IMR-90 (cell line): Measurements from ENCODE around the gene DYSF. TPM values are rescaled to one million over a fixed set of nuclear protein-coding genes. Genes with fewer than 3 reads are reported as not detected.

Experiments
- ATAC-seq: fragments of 200-7000 bp; cut with Tn5 transposase; 2 replicates; pipeline ENCODE4 v1.9.1; 2020; ENCODE audit warnings: low read depth, mild to moderate bottlenecking, moderate library complexity
- BruUV-seq: library from RNA; stranded (reverse); fragments of 400-500 nt; replicated peaks from 2 replicates; lab custom pipeline; 2021; lab: Mats Ljungman, UMichigan
- CTCF ChIA-PET: fragments of 300-600 bp; formaldehyde crosslinking; extraction: SDS; loops from one replicate; lab custom pipeline; 2021; ENCODE audit warnings: antibody characterized with exemption; lab: Yijun Ruan, JAX
- POLR2A ChIA-PET: fragments of 300-600 bp; sonication (Branson Sonifier 250); formaldehyde crosslinking; loops from one replicate; lab custom pipeline; 2022; ENCODE audit warnings: antibody characterized with exemption; ENCODE audit not compliant: unreplicated experiment; lab: Charles Lee
- DNase-seq: peaks from one replicate; pipeline ENCODE4 v3.0.0; 2013
- H2AFZ ChIP-seq: replicated peaks from 2 replicates; pipeline ENCODE3; 2013; ENCODE audit warnings: low read length, mild to moderate bottlenecking; ENCODE audit not compliant: poor library complexity
- H2AK5ac ChIP-seq: 2 replicates; pipeline ENCODE4 v1.6.1; 2013; ENCODE audit warnings: low read depth, low read length, inconsistent platforms
- H2AK9ac ChIP-seq: replicated peaks from 2 replicates; pipeline ENCODE3; 2013; ENCODE audit warnings: mild to moderate bottlenecking, low read depth, low read length, moderate library complexity; ENCODE audit not compliant: poor library complexity
- H2BK120ac ChIP-seq: 2 replicates; pipeline ENCODE4 v1.6.1; 2013; ENCODE audit warnings: low read depth, low read length, inconsistent platforms
- H2BK15ac ChIP-seq: 3 replicates; pipeline ENCODE4 v1.6.1; 2013; ENCODE audit warnings: low read depth, low read length, inconsistent platforms
- H2BK20ac ChIP-seq: 2 replicates; pipeline ENCODE4 v1.6.1; 2013; ENCODE audit warnings: low read depth, mild to moderate bottlenecking, inconsistent platforms, low read length, moderate library complexity
- H2BK5ac ChIP-seq: 2 replicates; pipeline ENCODE4 v1.6.1; 2013; ENCODE audit warnings: mild to moderate bottlenecking, low read depth, low read length, inconsistent platforms; ENCODE audit not compliant: poor library complexity, severe bottlenecking
- H3K14ac ChIP-seq: replicated peaks from 2 replicates; pipeline ENCODE4 v1.6.1; 2013; ENCODE audit warnings: low read depth, low read length, inconsistent platforms
- H3K18ac ChIP-seq: 2 replicates; pipeline ENCODE4 v1.6.1; 2013; ENCODE audit warnings: low read depth, low read length, control low read depth
- H3K23ac ChIP-seq: 2 replicates; pipeline ENCODE4 v1.6.1; 2013; ENCODE audit warnings: low read depth, low read length, inconsistent platforms
- H3K27ac ChIP-seq: 2 replicates; pipeline ENCODE4 v1.5.1; 2013; ENCODE audit warnings: mild to moderate bottlenecking, control low read depth, low read length; ENCODE audit not compliant: insufficient read depth
- H3K27me3 ChIP-seq: 2 replicates; pipeline ENCODE4 v1.6.1; 2013; ENCODE audit warnings: low read length; ENCODE audit not compliant: control insufficient read depth, insufficient read depth
- H3K36me3 ChIP-seq: 2 replicates; pipeline ENCODE4 v1.6.1; 2013; ENCODE audit warnings: low read length, mixed read lengths; ENCODE audit not compliant: control insufficient read depth, insufficient read depth
- H3K4ac ChIP-seq: 2 replicates; pipeline ENCODE4 v1.6.1; 2013; ENCODE audit warnings: low read depth, low read length, inconsistent platforms
- H3K4me1 ChIP-seq: 2 replicates; pipeline ENCODE4 v1.6.1; 2013; ENCODE audit warnings: low read length, mixed read lengths; ENCODE audit not compliant: control insufficient read depth, insufficient read depth
- H3K4me2 ChIP-seq: 2 replicates; pipeline ENCODE4 v1.6.1; 2013; ENCODE audit warnings: low read depth, mild to moderate bottlenecking, control low read depth, low read length, moderate library complexity
- H3K4me3 ChIP-seq: 2 replicates; pipeline ENCODE4 v1.5.1; 2013; ENCODE audit warnings: low read depth, mild to moderate bottlenecking, control low read depth, low read length, moderate library complexity; ENCODE audit not compliant: insufficient read depth
- H3K56ac ChIP-seq: 2 replicates; pipeline ENCODE4 v1.6.1; 2013; ENCODE audit warnings: low read length, inconsistent platforms; ENCODE audit not compliant: insufficient read depth; ENCODE audit errors: extremely low read depth
- H3K79me1 ChIP-seq, 2 experiments: 2 replicates each; pipeline ENCODE4 v1.6.1; 2013; ENCODE audit warnings: low read length in 2 of 2, inconsistent platforms in 1 of 2, low read depth in 1 of 2
- H3K9ac ChIP-seq: 2 replicates; pipeline ENCODE4 v1.6.1; 2013; ENCODE audit warnings: low read depth, low read length, control low read depth
- H3K9me1 ChIP-seq: 2 replicates; pipeline ENCODE4 v1.6.1; 2013; ENCODE audit warnings: low read length, inconsistent platforms; ENCODE audit not compliant: insufficient read depth
- H3K9me3 ChIP-seq: 2 replicates; pipeline ENCODE4 v1.6.1; 2013; ENCODE audit warnings: low read length; ENCODE audit not compliant: control insufficient read depth, insufficient read depth
- H4K20me1 ChIP-seq: 2 replicates; pipeline ENCODE4 v1.6.1; 2013; ENCODE audit warnings: low read length, inconsistent platforms; ENCODE audit not compliant: insufficient read depth
- H4K5ac ChIP-seq: 2 replicates; pipeline ENCODE4 v1.6.1; 2013; ENCODE audit warnings: mild to moderate bottlenecking, low read depth, low read length, control low read depth
- H4K8ac ChIP-seq, 2 experiments: 2 replicates each; pipeline ENCODE4 v1.6.1; 2013; ENCODE audit warnings: low read depth in 2 of 2, low read length in 2 of 2, control low read depth in 1 of 2, inconsistent platforms in 1 of 2
- H4K91ac ChIP-seq: 2 replicates; pipeline ENCODE4 v1.6.1; 2013; ENCODE audit warnings: low read depth, low read length, inconsistent platforms; ENCODE audit not compliant: insufficient read depth
- CEBPB ChIP-seq: IDR thresholded peaks from 2 replicates; pipeline ENCODE4 v1.6.1; 2012; ENCODE audit warnings: low read depth, low read length, improper control_type of control experiment
- CTCF ChIP-seq: conservative IDR thresholded peaks from 2 replicates; pipeline ENCODE4 v1.5.1; 2012; ENCODE audit warnings: mild to moderate bottlenecking, low read depth, low read length, improper control_type of control experiment
- FOS ChIP-seq: fragments of 150-350 bp; IDR thresholded peaks from 2 replicates; pipeline ENCODE4 v1.6.1; 2016; ENCODE audit warnings: low read depth, low read length
- MAFK ChIP-seq: IDR thresholded peaks from 2 replicates; pipeline ENCODE4 v1.6.1; 2012; ENCODE audit warnings: low read depth, low read length, improper control_type of control experiment
- NFE2L2 ChIP-seq: fragments of 150-350 bp; IDR thresholded peaks from 2 replicates; pipeline ENCODE4 v1.6.1; 2016; ENCODE audit warnings: low read depth, mild to moderate bottlenecking, low read length
- POLR2A ChIP-seq: IDR thresholded peaks from 2 replicates; pipeline ENCODE4 v1.6.1; 2012; ENCODE audit warnings: mild to moderate bottlenecking, low read depth, low read length
- RAD21 ChIP-seq: IDR thresholded peaks from 2 replicates; pipeline ENCODE4 v1.6.1; 2012; ENCODE audit warnings: low read length, improper control_type of control experiment
- RCOR1 ChIP-seq: IDR thresholded peaks from 2 replicates; pipeline ENCODE4 v1.6.1; 2012; ENCODE audit warnings: mild to moderate bottlenecking, low read length, improper control_type of control experiment; ENCODE audit not compliant: insufficient replicate concordance
- RFX5 ChIP-seq: IDR thresholded peaks from 2 replicates; pipeline ENCODE4 v1.8.0; 2012; ENCODE audit warnings: low read depth, mild to moderate bottlenecking, low read length, moderate library complexity
- SMC3 ChIP-seq: fragments of 150-350 bp; IDR thresholded peaks from 2 replicates; pipeline ENCODE4 v1.6.1; 2016; ENCODE audit warnings: low read depth, mild to moderate bottlenecking, antibody characterized with exemption, low read length, moderate library complexity
- USF2 ChIP-seq: fragments of 150-350 bp; IDR thresholded peaks from 2 replicates; pipeline ENCODE4 v1.6.1; 2017; ENCODE audit warnings: mild to moderate bottlenecking, antibody characterized with exemption, low read length, low read depth
- WGBS, 2 experiments: methylation state at CpG; one replicate each; pipeline versions ENCODE4 v1.1.5 to v1.1.7; 2013; ENCODE audit warnings: missing lambda C conversion rate in 2 of 2; ENCODE audit not compliant: insufficient read length in 1 of 2; ENCODE audit errors: extremely low coverage in 2 of 2; 5-methylcytosine and 5-hydroxymethylcytosine counted together
- dilution Hi-C: fragments of 300-500 bp; cut with HindIII; formaldehyde crosslinking; loops from one replicate; pipeline ENCODE4 v1.14.3; 2018; ENCODE audit warnings: low sequenced_read_pairs; ENCODE audit not compliant: unreplicated experiment
- in situ Hi-C: fragments of 300-500 bp; cut with MboI; formaldehyde crosslinking; loops from 3 replicates; pipeline ENCODE4 v1.14.3; 2019; ENCODE audit warnings: low sequenced_read_pairs, inconsistent platforms, mixed read lengths
- intact Hi-C: fragments of 100-400 bp; cut with micrococcal nuclease; formaldehyde crosslinking; loops from 2 replicates; pipeline ENCODE4 v1.10.0; 2022
- polyA plus RNA-seq, 3 experiments: library from polyadenylated mRNA; depleted of rRNA; stranded (reverse); fragments of >200 nt; gene quantifications; 2 replicates each; pipeline ENCODE4 v1.2.3, GENCODE V29; 2012; ENCODE audit warnings: low replicate concordance in 1 of 3
- total RNA-seq: library from RNA; depleted of rRNA; stranded (reverse); fragments of >200 nt; gene quantifications from 2 replicates; pipeline ENCODE4 v1.2.3, GENCODE V29; 2012

DYSF gene
- total and polyA plus RNA-seq, 2 of the 4 experiments (the other 2 are of a cell fraction): 0.09 to 0.18 TPM

GRCh38 chr2:71545572-71546274 lies 92.4 kb downstream of the DYSF start:
- H3K9ac ChIP-seq: no peak overlapping the region
- no peaks in the 10 kb centered on the region for H3K4me1 ChIP-seq
- H3K56ac ChIP-seq: no peak overlapping the region
- no peak overlapping the region for H3K4me2 ChIP-seq
- no peak overlapping the region for H3K14ac ChIP-seq
- dilution Hi-C loops (no loop called here), intact Hi-C loops (loop anchor here (1.0 to 10.0 kb wide), 5 partner anchors 252 to 1034 kb away; no protein-coding TSS in a partner anchor), in situ Hi-C loops (loop anchor here (5.0 to 25.0 kb wide), 4 partner anchors 607 to 1342 kb away; partner anchors contain the start of gene SPR)
- H3K79me1 ChIP-seq: no peaks in the 10 kb centered on the region
- no peak overlapping the region for H2AFZ ChIP-seq
- POLR2A ChIA-PET: no interaction called here
- no peak overlapping the region for H4K5ac ChIP-seq
- H2BK20ac ChIP-seq: no peak overlapping the region
- 40% methylated on average over 9 of the region's 22 CpGs; no CpG with 5 or more reads in 1 of the 2 experiments for WGBS, 2 experiments
- no peak for TF ChIP-seq POLR2A
- TF ChIP-seq MAFK: no peak
- no peak for TF ChIP-seq RFX5
- TF ChIP-seq RCOR1: no peak
- TF ChIP-seq CEBPB: no peak
- TF ChIP-seq SMC3: peak; percentile 55
- peak; percentile 82 for TF ChIP-seq CTCF
- peak; percentile 83 for TF ChIP-seq RAD21
- TF ChIP-seq USF2: no peak
- TF ChIP-seq FOS: no peak
- TF ChIP-seq NFE2L2: no peak
- no peak overlapping the region for H3K4me3 ChIP-seq
- H2AK5ac ChIP-seq: no peak overlapping the region
- no peak overlapping the region for H2BK120ac ChIP-seq
- no peak overlapping the region for H3K4ac ChIP-seq
- H3K27me3 ChIP-seq: peaks cover 24% of the 10 kb centered on the region
- no peak overlapping the region for H3K27ac ChIP-seq
- no peaks in the 10 kb centered on the region for H4K20me1 ChIP-seq
- H3K36me3 ChIP-seq: no peaks in the 10 kb centered on the region
- no peak overlapping the region for H3K18ac ChIP-seq
- no peaks in the 10 kb centered on the region; the same call in 1 of the 2 replicates for H3K9me3 ChIP-seq
- H2AK9ac ChIP-seq: no peak overlapping the region
- H3K23ac ChIP-seq: no peak overlapping the region
- no peaks in the 10 kb centered on the region for H3K9me1 ChIP-seq
- H4K8ac ChIP-seq: no peak overlapping the region
- H2BK15ac ChIP-seq: no peak overlapping the region
- DNase-seq: peak; percentile 55
- ATAC-seq: peak; percentile 79
- CTCF ChIA-PET: interaction anchor here (0.6 to 1.0 kb wide), 4 partner anchors 10 to 605 kb away, joined by 3 to 4 read pairs (median 4); no protein-coding TSS in a partner anchor
- no peak overlapping the region for H4K91ac ChIP-seq
- no peak overlapping the region for H2BK5ac ChIP-seq
- BruUV-seq: no TSS peak
